Endothelial cell of umbilical vein (primary cell): ENCODE measurements around the gene TMEM129. TPM values are rescaled to one million over a fixed set of nuclear protein-coding genes. Genes with fewer than 3 reads are reported as not detected.

Experiments
- BruUV-seq: library from RNA; stranded (reverse); fragments of 400-500 nt; replicated peaks from 2 replicates; lab custom pipeline; 2021; lab: Mats Ljungman, UMichigan
- CTCF ChIA-PET: fragments of 300-600, 350-600 bp; sonication (Branson Sonifier 250); formaldehyde crosslinking; loops from one replicate; lab custom pipeline; 2021; ENCODE audit warnings: antibody characterized with exemption, inconsistent platforms; lab: Charles Lee
- POLR2A ChIA-PET: fragments of 300-600, 350-600 bp; sonication (Branson Sonifier 250); formaldehyde crosslinking; loops from one replicate; lab custom pipeline; 2021; ENCODE audit warnings: antibody characterized with exemption, inconsistent platforms; lab: Charles Lee
- DNase-seq: peaks from one replicate; pipeline ENCODE4 v3.0.0-alpha.2; 2011; ENCODE audit warnings: low read depth, low spot score
- FAIRE-seq: peaks from 2 replicates; lab custom pipeline; 2011; peaks lifted over from hg19 to GRCh38; lab: Jason Lieb, UNC
- H2AFZ ChIP-seq: 2 replicates; pipeline ENCODE4 v1.6.0; 2012; ENCODE audit warnings: low read depth, low read length, control low read depth, inconsistent platforms
- H3K27ac ChIP-seq: 2 replicates; pipeline ENCODE4 v1.5.1; 2011; ENCODE audit warnings: low read depth, mild to moderate bottlenecking, control low read depth, low read length, moderate library complexity; ENCODE audit not compliant: insufficient read depth
- H3K27me3 ChIP-seq, 2 experiments: 2 replicates each; pipeline versions ENCODE4 v1.6.0 to v1.6.1; 2011; ENCODE audit warnings: low read length in 2 of 2, mixed read lengths in 1 of 2; ENCODE audit not compliant: control insufficient read depth in 2 of 2, insufficient read depth in 2 of 2
- H3K36me3 ChIP-seq, 2 experiments: 2 replicates in 1 of 2; 3 replicates in 1 of 2; pipeline ENCODE4 v1.5.1; 2011; ENCODE audit warnings: low read length in 2 of 2, mild to moderate bottlenecking in 1 of 2, moderate library complexity in 1 of 2; ENCODE audit not compliant: control insufficient read depth in 2 of 2, insufficient read depth in 2 of 2; ENCODE audit errors: extremely low read depth in 1 of 2
- H3K4me1 ChIP-seq: 3 replicates; pipeline ENCODE4 v1.5.1; 2011; ENCODE audit warnings: mild to moderate bottlenecking, low read length; ENCODE audit not compliant: control insufficient read depth, insufficient read depth; ENCODE audit errors: extremely low read depth
- H3K4me2 ChIP-seq: 2 replicates; pipeline ENCODE4 v1.6.1; 2011; ENCODE audit warnings: low read length, control low read depth, mixed read lengths; ENCODE audit not compliant: insufficient read depth
- H3K4me3 ChIP-seq, 3 experiments: fragments of 200-600 bp in 1 of 3; sonication (generic), shearing (Covaris generic) in 1 of 3; replicated peaks in 1 of 3; 2 replicates each; pipeline ENCODE4 v1.5.1; 2011 to 2016; ENCODE audit warnings: control low read depth in 3 of 3, low read length in 3 of 3, mild to moderate bottlenecking in 2 of 3, inconsistent platforms in 1 of 3, low read depth in 1 of 3, moderate library complexity in 1 of 3; ENCODE audit not compliant: insufficient read depth in 1 of 3
- H3K79me2 ChIP-seq: 2 replicates; pipeline ENCODE4 v1.6.0; 2012; ENCODE audit warnings: low read length, inconsistent platforms; ENCODE audit not compliant: control insufficient read depth, insufficient read depth
- H3K9ac ChIP-seq: replicated peaks from 2 replicates; pipeline ENCODE3; 2011; ENCODE audit warnings: low read length, control low read depth; ENCODE audit not compliant: insufficient read depth; ENCODE audit errors: extremely low read depth
- H3K9me1 ChIP-seq: replicated peaks from 3 replicates; pipeline ENCODE4 v1.6.0; 2011; ENCODE audit warnings: mild to moderate bottlenecking, low read length; ENCODE audit not compliant: control insufficient read depth, insufficient read depth; ENCODE audit errors: extremely low read depth
- H3K9me3 ChIP-seq: replicated peaks from 2 replicates; pipeline ENCODE4 v1.5.1; 2012; ENCODE audit warnings: low read length, inconsistent platforms; ENCODE audit not compliant: control insufficient read depth, insufficient read depth
- H4K20me1 ChIP-seq: replicated peaks from 2 replicates; pipeline ENCODE3; 2011; ENCODE audit warnings: mild to moderate bottlenecking, low read length; ENCODE audit not compliant: control insufficient read depth, insufficient read depth; ENCODE audit errors: extremely low read depth
- CTCF ChIP-seq, 2 donors: IDR thresholded peaks; 1 replicate in 1 of 2; 2 replicates in 1 of 2; pipeline ENCODE4 v1.5.1; 2011; ENCODE audit warnings: low read length in 2 of 2, mild to moderate bottlenecking in 2 of 2, moderate library complexity in 2 of 2, control low read depth in 1 of 2, inconsistent platforms in 1 of 2, low read depth in 1 of 2; ENCODE audit not compliant: insufficient read depth in 1 of 2; ENCODE audit errors: extremely low read depth in 1 of 2
- EZH2 ChIP-seq: IDR thresholded peaks from 2 replicates; pipeline ENCODE4 v1.6.1; 2012; ENCODE audit warnings: borderline replicate concordance, low read depth, mild to moderate bottlenecking, moderate library complexity, low read length, inconsistent platforms; ENCODE audit not compliant: severe bottlenecking
- FOS ChIP-seq: IDR thresholded peaks from 2 replicates; pipeline ENCODE4 v1.6.1; 2011; ENCODE audit warnings: mild to moderate bottlenecking, low read length, moderate library complexity, borderline replicate concordance; ENCODE audit not compliant: insufficient read depth
- GATA2 ChIP-seq: IDR thresholded peaks from 2 replicates; pipeline ENCODE4 v1.7.0; 2011; ENCODE audit warnings: low read depth, mild to moderate bottlenecking, moderate library complexity, mixed read lengths, low read length; ENCODE audit not compliant: insufficient read length, insufficient read depth
- JUN ChIP-seq: IDR thresholded peaks from 2 replicates; pipeline ENCODE4 v1.6.1; 2011; ENCODE audit warnings: borderline replicate concordance, low read depth; ENCODE audit not compliant: insufficient read length, insufficient read depth
- MAX ChIP-seq: IDR thresholded peaks from 2 replicates; pipeline ENCODE4 v1.6.1; 2011; ENCODE audit not compliant: insufficient read depth, insufficient read length
- MYC ChIP-seq: IDR thresholded peaks from one replicate; pipeline ENCODE4 v1.6.1; 2011; ENCODE audit warnings: mild to moderate bottlenecking, low read depth, low read length
- POLR2A ChIP-seq: IDR thresholded peaks from 2 replicates; pipeline ENCODE4 v1.6.1; 2012; ENCODE audit warnings: low read depth, mild to moderate bottlenecking, control low read depth, low read length
- POLR2AphosphoS5 ChIP-seq: IDR thresholded peaks from 2 replicates; pipeline ENCODE4 v1.6.1; 2012; ENCODE audit warnings: low read depth, mild to moderate bottlenecking, control low read depth, low read length, moderate library complexity; ENCODE audit not compliant: insufficient read depth
- dilution Hi-C: fragments of 300-500 bp; cut with MboI; formaldehyde crosslinking; loops from one replicate; pipeline ENCODE4 v1.15.0; 2019; ENCODE audit warnings: low sequenced_read_pairs; ENCODE audit not compliant: extremely low pct_ligation_motif_present
- intact Hi-C: fragments of 100-400 bp; cut with micrococcal nuclease; formaldehyde crosslinking; loops from one replicate; pipeline ENCODE4 v1.10.0; 2022
- polyA plus RNA-seq, 4 experiments: library from polyadenylated mRNA; depleted of rRNA in 3 of 4; stranded (reverse) in 3 of 4; unstranded in 1 of 4; fragments of >200 nt; gene quantifications; 2 replicates each; pipeline versions ENCODE4 v1.2.1 to v1.2.3, GENCODE V29; 2011 to 2012; ENCODE audit warnings: missing spikeins in 1 of 4
- total RNA-seq: library from RNA; stranded (reverse); gene quantifications from 2 replicates; pipeline ENCODE4 v1.2.3, GENCODE V29; 2021

The TMEM129 gene
- total and polyA plus RNA-seq, 2 donors (not counting 3 experiments of a cell fraction or from before 2014, with no cell fraction given), result 23.2 to 33.2 TPM

- DNase-seq (no peak), FAIRE-seq (no peak)
- Histone ChIP-seq H3K4me3 (no peak overlapping the region), H3K79me2 (peaks cover 69% of the 10 kb centered on the region), H4K20me1 (no peaks in the 10 kb centered on the region), H3K9ac (no peak overlapping the region), H3K36me3 (peaks cover 5 to 6% of the 10 kb centered on the region in 2 experiments), H3K9me3 (no peaks in the 10 kb centered on the region), H3K4me1 (peaks cover 47% of the 10 kb centered on the region), H3K9me1 (no peaks in the 10 kb centered on the region), H3K27me3 (no peaks in the 10 kb centered on the region), H2AFZ (no peak overlapping the region), H3K27ac (no peak overlapping the region), H3K4me2 (no peak overlapping the region)
- dilution Hi-C loops, result no loop called here
- ChIA-PET POLR2A (no interaction called here), CTCF (interaction anchor here (1.8 to 12.0 kb wide), 3 partner anchors 12 to 33 kb away, joined by 5 to 347 read pairs (median 9); partner anchors contain the start of gene SLBP)
- TF ChIP-seq GATA2, result no peak
- no peak for TF ChIP-seq MYC
- no peak for TF ChIP-seq FOS
- no peak for TF ChIP-seq JUN
- no peak for TF ChIP-seq POLR2A
- no peak for TF ChIP-seq CTCF (IDR thresholded peaks at IDR 0.05; ENCODE audit: extremely low read depth in 1 of 2, insufficient read depth in 1 of 2, low read depth in 1 of 2, low read length in 2 of 2)
- TF ChIP-seq EZH2, result no peak
- TF ChIP-seq MAX, result no peak
- TF ChIP-seq POLR2AphosphoS5, result no peak
- BruUV-seq, result no TSS peak
- intact Hi-C loops, result no loop called here
Measured at GRCh38 chr4:1725521-1725920, 4.4 kb upstream of the TMEM129 start.
